ENCODE measurements around the gene PCNX1. TPM values are rescaled to one million over a fixed set of nuclear protein-coding genes. Genes with fewer than 3 reads are reported as not detected.

Gene PCNX1
- total RNA-seq, 1 experiment from 2014 or later = 48.0 TPM

- Histone ChIP-seq H3K56ac (ENCODE audit: insufficient read length, low read depth, low read length) (no peak overlapping the region), H2AK5ac (ENCODE audit: insufficient read length, low read length) (no peak overlapping the region), H2BK20ac (ENCODE audit: low read depth, low read length, poor library complexity, severe bottlenecking) (no peak overlapping the region), H2BK12ac (ENCODE audit: insufficient read length, low read depth, low read length) (no peak overlapping the region), H3K9ac (ENCODE audit: extremely low read depth, insufficient read length, low read length) (no peak overlapping the region), H3T11ph (ENCODE audit: low read length) (no peak overlapping the region), H3K18ac (ENCODE audit: insufficient read length, low read depth, low read length) (no peak overlapping the region), H4K20me1 (ENCODE audit: control insufficient read depth, insufficient read depth, insufficient read length) (no peaks in the 10 kb centered on the region), H4K8ac (replicated peaks; ENCODE audit: insufficient read length, low read depth, low read length) (no peak overlapping the region), H2BK120ac (ENCODE audit: low read depth, low read length, poor library complexity, severe bottlenecking) (no peak overlapping the region), H3K14ac (ENCODE audit: insufficient read depth, low read length) (no peak overlapping the region), H4K91ac (ENCODE audit: insufficient read length, low read depth, low read length) (no peak overlapping the region), H3K79me2 (ENCODE audit: insufficient read depth, low read length) (no peaks in the 10 kb centered on the region), H3K23me2 (ENCODE audit: insufficient read length, low read depth, low read length, poor library complexity, severe bottlenecking) (no peaks in the 10 kb centered on the region), H3K23ac (ENCODE audit: insufficient read length, low read depth, low read length) (no peak overlapping the region), H2AFZ (ENCODE audit: low read length) (no peak overlapping the region), H3K79me1 (ENCODE audit: insufficient read depth, low read depth, low read length, poor library complexity, severe bottlenecking) (no peaks in the 10 kb centered on the region), H3K27me3 (ENCODE audit: insufficient read depth, low read length) (no peaks in the 10 kb centered on the region), H3K4me1 (ENCODE audit: insufficient read depth, low read length) (no peaks in the 10 kb centered on the region), H2BK15ac (ENCODE audit: low read depth, low read length) (no peak overlapping the region), H3K4me2 (ENCODE audit: insufficient read depth, insufficient read length, low read length) (no peak overlapping the region), H3K4ac (ENCODE audit: low read depth, low read length) (no peak overlapping the region), H3K27ac (ENCODE audit: insufficient read length, low read depth, low read length) (no peak overlapping the region), H3K9me3 (ENCODE audit: control insufficient read depth, low read depth, low read length) (no peaks in the 10 kb centered on the region), H4K5ac (ENCODE audit: insufficient read length, low read depth, low read length) (no peak overlapping the region), H2BK5ac (ENCODE audit: insufficient read length, low read length) (no peak overlapping the region)
- Mint-ChIP-seq H3K36me3 (ENCODE audit: insufficient read depth in 1 of 3, low read depth in 3 of 3) (peaks cover 0 to 15% (median 5%) of the 10 kb centered on the region in 3 experiments; a peak in 3 of 7 replicates), H3K9me3 (peaks cover 9 to 12% of the 10 kb centered on the region in 2 experiments), H3K4me1 (peaks cover 0 to 4% of the 10 kb centered on the region in 2 experiments; a peak in 1 of 4 replicates), H3K4me3 (no peak overlapping the region), H3K27me3 (ENCODE audit: low read depth) (no peaks in the 10 kb centered on the region; the same call in 1 of the 2 replicates), H3K27ac (peak overlapping the region in 1 of 3 experiments; percentile 26; a peak in 1 of 7 replicates)
- no CpG with 5 or more reads among the region's 10 CpGs for WGBS (ENCODE audit: extremely low coverage, insufficient read length, low lambda C conversion rate)
- TF ChIP-seq, protein P1, sequence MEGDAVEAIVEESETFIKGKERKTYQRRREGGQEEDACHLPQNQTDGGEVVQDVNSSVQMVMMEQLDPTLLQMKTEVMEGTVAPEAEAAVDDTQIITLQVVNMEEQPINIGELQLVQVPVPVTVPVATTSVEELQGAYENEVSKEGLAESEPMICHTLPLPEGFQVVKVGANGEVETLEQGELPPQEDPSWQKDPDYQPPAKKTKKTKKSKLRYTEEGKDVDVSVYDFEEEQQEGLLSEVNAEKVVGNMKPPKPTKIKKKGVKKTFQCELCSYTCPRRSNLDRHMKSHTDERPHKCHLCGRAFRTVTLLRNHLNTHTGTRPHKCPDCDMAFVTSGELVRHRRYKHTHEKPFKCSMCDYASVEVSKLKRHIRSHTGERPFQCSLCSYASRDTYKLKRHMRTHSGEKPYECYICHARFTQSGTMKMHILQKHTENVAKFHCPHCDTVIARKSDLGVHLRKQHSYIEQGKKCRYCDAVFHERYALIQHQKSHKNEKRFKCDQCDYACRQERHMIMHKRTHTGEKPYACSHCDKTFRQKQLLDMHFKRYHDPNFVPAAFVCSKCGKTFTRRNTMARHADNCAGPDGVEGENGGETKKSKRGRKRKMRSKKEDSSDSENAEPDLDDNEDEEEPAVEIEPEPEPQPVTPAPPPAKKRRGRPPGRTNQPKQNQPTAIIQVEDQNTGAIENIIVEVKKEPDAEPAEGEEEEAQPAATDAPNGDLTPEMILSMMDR (conservative IDR thresholded peaks at IDR 0.05) = no peak
- DNase-seq = no peak
Observed at GRCh38 chr14:71163842-71164629, 256.8 kb downstream of the PCNX1 start.

Other genes with a start within 250 kb of the PCNX1 start
- gene MAP3K9, start 97.9 kb upstream of the PCNX1 start, total RNA-seq (2021) = 18.3 and 20.0 TPM in 2 replicates

All from H9 (cell line).